WTC11 (cell line): ENCODE data around the gene APOL2. TPM values are rescaled to one million over a fixed set of nuclear protein-coding genes. Genes with fewer than 3 reads are reported as not detected.

Experiments
- ATAC-seq: fragments of 200-7000 bp; cut with Tn5 transposase; 2 replicates; pipeline ENCODE4 v1.10.0; 2021; ENCODE audit warnings: mild to moderate bottlenecking, moderate library complexity
- CTCF ChIA-PET: fragments of 300-600 bp; sonication (Branson Sonifier 250); formaldehyde crosslinking; loops from one replicate; lab custom pipeline; 2021; ENCODE audit warnings: antibody characterized with exemption; lab: Charles Lee
- POLR2A ChIA-PET: fragments of 350-600 bp; sonication (Branson Sonifier 250); formaldehyde crosslinking; loops from one replicate; lab custom pipeline; 2021; ENCODE audit warnings: antibody characterized with exemption; lab: Charles Lee
- DNase-seq: peaks from one replicate; pipeline ENCODE4 v3.0.0; 2021; ENCODE audit warnings: low spot score
- H3K27ac Mint-ChIP-seq: 2 replicates; pipeline ENCODE4 v1.8.0; 2021; ENCODE audit warnings: mixed read lengths
- H3K27me3 Mint-ChIP-seq: 2 replicates; pipeline ENCODE4 v1.8.0; 2021; ENCODE audit warnings: low read depth, mild to moderate bottlenecking, moderate library complexity, mixed read lengths
- H3K36me3 Mint-ChIP-seq: 2 replicates; pipeline ENCODE4 v1.8.0; 2021; ENCODE audit warnings: mixed read lengths
- H3K4me1 Mint-ChIP-seq: 2 replicates; pipeline ENCODE4 v1.8.0; 2022; ENCODE audit warnings: mixed read lengths
- H3K4me3 Mint-ChIP-seq: 2 replicates; pipeline ENCODE4 v1.8.0; 2021; ENCODE audit warnings: mild to moderate bottlenecking, moderate library complexity, mixed read lengths
- H3K9me3 Mint-ChIP-seq: 2 replicates; pipeline ENCODE4 v1.8.0; 2021; ENCODE audit warnings: mixed read lengths
- ATF1 ChIP-seq: sonication (generic); formaldehyde crosslinking; IDR thresholded peaks from 2 replicates; pipeline ENCODE4 v1.8.1; 2023; ENCODE audit warnings: mild to moderate bottlenecking, moderate library complexity, missing genetic modification reagents
- GRHL2 ChIP-seq: fragments of 250-450 bp; sonication (Bioruptor Pico); IDR thresholded peaks from 2 replicates; pipeline ENCODE4 v1.8.0; 2022; ENCODE audit warnings: mild to moderate bottlenecking, moderate library complexity; ENCODE audit not compliant: insufficient replicate concordance, severe bottlenecking
- MAX ChIP-seq: sonication (generic); formaldehyde crosslinking; IDR thresholded peaks from 2 replicates; pipeline ENCODE4 v1.8.0; 2022; ENCODE audit warnings: mild to moderate bottlenecking, missing genetic modification reagents
- MXD4 ChIP-seq: fragments of 250-450 bp; sonication (Bioruptor Pico); IDR thresholded peaks from 2 replicates; pipeline ENCODE4 v1.8.0; 2021; ENCODE audit warnings: mild to moderate bottlenecking, moderate library complexity, borderline replicate concordance
- NFE2L1 ChIP-seq: sonication (generic); formaldehyde crosslinking; IDR thresholded peaks from 2 replicates; pipeline ENCODE4 v1.8.1; 2023; ENCODE audit warnings: missing genetic modification reagents
- RELA ChIP-seq: sonication (generic); formaldehyde crosslinking; IDR thresholded peaks from 2 replicates; pipeline ENCODE4 v1.8.1; 2022; ENCODE audit warnings: missing genetic modification reagents, mild to moderate bottlenecking, borderline replicate concordance
- ZBTB43 ChIP-seq: sonication (generic); formaldehyde crosslinking; IDR thresholded peaks from 2 replicates; pipeline ENCODE4 v1.8.1; 2023; ENCODE audit warnings: mild to moderate bottlenecking, missing genetic modification reagents
- ZNF232 ChIP-seq: sonication (generic); formaldehyde crosslinking; IDR thresholded peaks from 2 replicates; pipeline ENCODE4 v1.8.0; 2022; ENCODE audit warnings: mild to moderate bottlenecking, missing genetic modification reagents
- ZNF263 ChIP-seq: sonication (generic); formaldehyde crosslinking; IDR thresholded peaks from 2 replicates; pipeline ENCODE4 v1.8.1; 2022; ENCODE audit warnings: low read depth, mild to moderate bottlenecking, moderate library complexity, missing genetic modification reagents
- ZNF281 ChIP-seq: sonication (generic); formaldehyde crosslinking; IDR thresholded peaks from 2 replicates; pipeline ENCODE4 v1.8.0; 2023; ENCODE audit warnings: mild to moderate bottlenecking, missing genetic modification reagents
- ZNF317 ChIP-seq: sonication (generic); formaldehyde crosslinking; IDR thresholded peaks from 2 replicates; pipeline ENCODE4 v1.8.1; 2023; ENCODE audit warnings: low read depth, mild to moderate bottlenecking, moderate library complexity, missing genetic modification reagents, borderline replicate concordance
- total RNA-seq: library from RNA; stranded (reverse); gene quantifications from 3 replicates; pipeline ENCODE4 v1.2.3, GENCODE V29; 2021
- TF ChIP-seq, protein P1 (sequence below): sonication (generic); formaldehyde crosslinking; IDR thresholded peaks from 2 replicates; pipeline ENCODE4 v1.8.0; 2023; ENCODE audit warnings: missing genetic modification reagents, mild to moderate bottlenecking, borderline replicate concordance
- TF ChIP-seq, protein P2 (sequence below): fragments of 250-450 bp; sonication (Bioruptor Pico); IDR thresholded peaks from 2 replicates; pipeline ENCODE4 v1.9.0; 2021; ENCODE audit warnings: mild to moderate bottlenecking
- TF ChIP-seq, protein P3 (sequence below): fragments of 250-450 bp; sonication (Bioruptor Pico); conservative IDR thresholded peaks from 2 replicates; pipeline ENCODE4 v1.9.0; 2021; ENCODE audit warnings: mild to moderate bottlenecking
- TF ChIP-seq, protein P4 (sequence below): sonication (generic); formaldehyde crosslinking; conservative IDR thresholded peaks from 2 replicates; pipeline ENCODE4 v1.8.1; 2023; ENCODE audit warnings: mild to moderate bottlenecking, low read depth, missing genetic modification reagents, moderate library complexity

The APOL2 gene
- total RNA-seq, 1 experiment from 2014 or later: 11.2 TPM

GRCh38 chr22:36182857-36183256 lies 56.5 kb downstream of the APOL2 start:
- CTCF ChIA-PET: interaction anchor here (0.7 to 2.3 kb wide), 8 partner anchors 12 to 304 kb away, joined by 3 to 9 read pairs (median 5); no protein-coding TSS in a partner anchor
- Mint-ChIP-seq H3K4me3 (no peak overlapping the region), H3K4me1 (peaks cover 13% of the 10 kb centered on the region), H3K9me3 (no peaks in the 10 kb centered on the region), H3K27me3 (peaks cover under 1% of the 10 kb centered on the region; the same call in 1 of the 2 replicates)
- ATAC-seq (no peak), DNase-seq (no peak)
- TF ChIP-seq RELA (CRISPR knock-in tag): no peak
- no peak for TF ChIP-seq MXD4
- TF ChIP-seq, all 79 proteins: peak for 0
- POLR2A ChIA-PET: no interaction called here
- H3K36me3 Mint-ChIP-seq: no peaks in the 10 kb centered on the region
- no peak overlapping the region for H3K27ac Mint-ChIP-seq

GRCh38 chr22:36182056-36182455 lies 57.3 kb downstream of the APOL2 start:
- ChIA-PET CTCF (interaction anchor here (0.9 to 2.1 kb wide), 4 partner anchors 18 to 304 kb away, joined by 3 to 8 read pairs (median 4); no protein-coding TSS in a partner anchor), POLR2A (no interaction called here)
- ATAC-seq (no peak), DNase-seq (no peak)
- H3K27me3 Mint-ChIP-seq: no peaks in the 10 kb centered on the region
- H3K9me3 Mint-ChIP-seq: no peaks in the 10 kb centered on the region
- H3K36me3 Mint-ChIP-seq: no peaks in the 10 kb centered on the region
- peaks cover 13% of the 10 kb centered on the region for H3K4me1 Mint-ChIP-seq
- 0 out of 2 replicates have a peak overlapping the region, but pooled peaks have one; percentile 79 for H3K27ac Mint-ChIP-seq
- H3K4me3 Mint-ChIP-seq: no peak overlapping the region
- no peak for TF ChIP-seq ZNF317
- no peak for TF ChIP-seq MAX (CRISPR knock-in tag)
- no peak for TF ChIP-seq NFE2L1 (CRISPR knock-in tag)
- TF ChIP-seq, protein P1, sequence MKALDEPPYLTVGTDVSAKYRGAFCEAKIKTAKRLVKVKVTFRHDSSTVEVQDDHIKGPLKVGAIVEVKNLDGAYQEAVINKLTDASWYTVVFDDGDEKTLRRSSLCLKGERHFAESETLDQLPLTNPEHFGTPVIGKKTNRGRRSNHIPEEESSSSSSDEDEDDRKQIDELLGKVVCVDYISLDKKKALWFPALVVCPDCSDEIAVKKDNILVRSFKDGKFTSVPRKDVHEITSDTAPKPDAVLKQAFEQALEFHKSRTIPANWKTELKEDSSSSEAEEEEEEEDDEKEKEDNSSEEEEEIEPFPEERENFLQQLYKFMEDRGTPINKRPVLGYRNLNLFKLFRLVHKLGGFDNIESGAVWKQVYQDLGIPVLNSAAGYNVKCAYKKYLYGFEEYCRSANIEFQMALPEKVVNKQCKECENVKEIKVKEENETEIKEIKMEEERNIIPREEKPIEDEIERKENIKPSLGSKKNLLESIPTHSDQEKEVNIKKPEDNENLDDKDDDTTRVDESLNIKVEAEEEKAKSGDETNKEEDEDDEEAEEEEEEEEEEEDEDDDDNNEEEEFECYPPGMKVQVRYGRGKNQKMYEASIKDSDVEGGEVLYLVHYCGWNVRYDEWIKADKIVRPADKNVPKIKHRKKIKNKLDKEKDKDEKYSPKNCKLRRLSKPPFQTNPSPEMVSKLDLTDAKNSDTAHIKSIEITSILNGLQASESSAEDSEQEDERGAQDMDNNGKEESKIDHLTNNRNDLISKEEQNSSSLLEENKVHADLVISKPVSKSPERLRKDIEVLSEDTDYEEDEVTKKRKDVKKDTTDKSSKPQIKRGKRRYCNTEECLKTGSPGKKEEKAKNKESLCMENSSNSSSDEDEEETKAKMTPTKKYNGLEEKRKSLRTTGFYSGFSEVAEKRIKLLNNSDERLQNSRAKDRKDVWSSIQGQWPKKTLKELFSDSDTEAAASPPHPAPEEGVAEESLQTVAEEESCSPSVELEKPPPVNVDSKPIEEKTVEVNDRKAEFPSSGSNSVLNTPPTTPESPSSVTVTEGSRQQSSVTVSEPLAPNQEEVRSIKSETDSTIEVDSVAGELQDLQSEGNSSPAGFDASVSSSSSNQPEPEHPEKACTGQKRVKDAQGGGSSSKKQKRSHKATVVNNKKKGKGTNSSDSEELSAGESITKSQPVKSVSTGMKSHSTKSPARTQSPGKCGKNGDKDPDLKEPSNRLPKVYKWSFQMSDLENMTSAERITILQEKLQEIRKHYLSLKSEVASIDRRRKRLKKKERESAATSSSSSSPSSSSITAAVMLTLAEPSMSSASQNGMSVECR (CRISPR knock-in tag): no peak
- TF ChIP-seq, protein P2, sequence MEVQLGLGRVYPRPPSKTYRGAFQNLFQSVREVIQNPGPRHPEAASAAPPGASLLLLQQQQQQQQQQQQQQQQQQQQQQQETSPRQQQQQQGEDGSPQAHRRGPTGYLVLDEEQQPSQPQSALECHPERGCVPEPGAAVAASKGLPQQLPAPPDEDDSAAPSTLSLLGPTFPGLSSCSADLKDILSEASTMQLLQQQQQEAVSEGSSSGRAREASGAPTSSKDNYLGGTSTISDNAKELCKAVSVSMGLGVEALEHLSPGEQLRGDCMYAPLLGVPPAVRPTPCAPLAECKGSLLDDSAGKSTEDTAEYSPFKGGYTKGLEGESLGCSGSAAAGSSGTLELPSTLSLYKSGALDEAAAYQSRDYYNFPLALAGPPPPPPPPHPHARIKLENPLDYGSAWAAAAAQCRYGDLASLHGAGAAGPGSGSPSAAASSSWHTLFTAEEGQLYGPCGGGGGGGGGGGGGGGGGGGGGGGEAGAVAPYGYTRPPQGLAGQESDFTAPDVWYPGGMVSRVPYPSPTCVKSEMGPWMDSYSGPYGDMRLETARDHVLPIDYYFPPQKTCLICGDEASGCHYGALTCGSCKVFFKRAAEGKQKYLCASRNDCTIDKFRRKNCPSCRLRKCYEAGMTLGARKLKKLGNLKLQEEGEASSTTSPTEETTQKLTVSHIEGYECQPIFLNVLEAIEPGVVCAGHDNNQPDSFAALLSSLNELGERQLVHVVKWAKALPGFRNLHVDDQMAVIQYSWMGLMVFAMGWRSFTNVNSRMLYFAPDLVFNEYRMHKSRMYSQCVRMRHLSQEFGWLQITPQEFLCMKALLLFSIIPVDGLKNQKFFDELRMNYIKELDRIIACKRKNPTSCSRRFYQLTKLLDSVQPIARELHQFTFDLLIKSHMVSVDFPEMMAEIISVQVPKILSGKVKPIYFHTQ (CRISPR knock-in tag): no peak
- TF ChIP-seq ZNF281: no peak
- no peak for TF ChIP-seq ZNF263
- no peak for TF ChIP-seq ZNF232 (CRISPR knock-in tag)
- TF ChIP-seq GRHL2 (CRISPR knock-in tag): no peak
- TF ChIP-seq, protein P3, sequence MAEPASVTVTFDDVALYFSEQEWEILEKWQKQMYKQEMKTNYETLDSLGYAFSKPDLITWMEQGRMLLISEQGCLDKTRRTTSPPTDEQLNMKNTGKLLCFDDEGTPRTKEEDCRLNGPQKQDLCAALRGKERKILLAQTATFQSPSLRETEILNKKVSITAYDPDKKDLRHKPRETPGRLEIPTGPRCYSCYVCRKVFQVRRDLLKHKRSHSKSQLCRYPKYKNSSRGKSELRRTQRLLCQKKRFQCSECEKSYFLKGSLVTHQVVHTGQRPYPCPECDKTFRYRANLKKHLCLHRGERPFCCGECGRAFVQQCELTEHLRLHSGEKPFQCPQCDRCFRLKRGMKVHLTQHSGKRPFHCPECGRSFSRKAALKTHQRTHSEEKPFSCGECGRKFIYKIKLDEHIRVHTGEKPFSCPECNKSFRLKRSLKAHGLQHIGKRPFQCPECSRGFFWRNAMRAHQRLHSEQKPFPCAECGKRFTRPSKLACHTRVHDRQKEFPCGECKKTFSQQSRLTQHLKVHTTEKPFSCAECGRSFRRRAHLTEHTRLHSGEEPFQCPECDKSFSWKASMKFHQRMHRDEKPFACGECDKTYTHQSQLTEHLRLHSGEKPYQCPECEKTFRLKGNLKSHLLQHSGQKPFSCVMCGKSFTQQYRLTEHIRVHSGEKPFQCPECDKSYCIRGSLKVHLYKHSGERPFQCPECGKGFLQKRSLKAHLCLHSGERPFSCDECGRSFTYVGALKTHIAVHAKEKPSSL (CRISPR knock-in tag): no peak
- TF ChIP-seq ZBTB43 (CRISPR knock-in tag): no peak
- TF ChIP-seq, protein P4, sequence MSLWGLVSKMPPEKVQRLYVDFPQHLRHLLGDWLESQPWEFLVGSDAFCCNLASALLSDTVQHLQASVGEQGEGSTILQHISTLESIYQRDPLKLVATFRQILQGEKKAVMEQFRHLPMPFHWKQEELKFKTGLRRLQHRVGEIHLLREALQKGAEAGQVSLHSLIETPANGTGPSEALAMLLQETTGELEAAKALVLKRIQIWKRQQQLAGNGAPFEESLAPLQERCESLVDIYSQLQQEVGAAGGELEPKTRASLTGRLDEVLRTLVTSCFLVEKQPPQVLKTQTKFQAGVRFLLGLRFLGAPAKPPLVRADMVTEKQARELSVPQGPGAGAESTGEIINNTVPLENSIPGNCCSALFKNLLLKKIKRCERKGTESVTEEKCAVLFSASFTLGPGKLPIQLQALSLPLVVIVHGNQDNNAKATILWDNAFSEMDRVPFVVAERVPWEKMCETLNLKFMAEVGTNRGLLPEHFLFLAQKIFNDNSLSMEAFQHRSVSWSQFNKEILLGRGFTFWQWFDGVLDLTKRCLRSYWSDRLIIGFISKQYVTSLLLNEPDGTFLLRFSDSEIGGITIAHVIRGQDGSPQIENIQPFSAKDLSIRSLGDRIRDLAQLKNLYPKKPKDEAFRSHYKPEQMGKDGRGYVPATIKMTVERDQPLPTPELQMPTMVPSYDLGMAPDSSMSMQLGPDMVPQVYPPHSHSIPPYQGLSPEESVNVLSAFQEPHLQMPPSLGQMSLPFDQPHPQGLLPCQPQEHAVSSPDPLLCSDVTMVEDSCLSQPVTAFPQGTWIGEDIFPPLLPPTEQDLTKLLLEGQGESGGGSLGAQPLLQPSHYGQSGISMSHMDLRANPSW (CRISPR knock-in tag): no peak
- TF ChIP-seq ATF1: no peak
